H1 (cell line): Measurements from ENCODE around the gene MARK1. TPM values are rescaled to one million over a fixed set of nuclear protein-coding genes. Genes with fewer than 3 reads are reported as not detected.

ENCODE experiments used
- CTCF ChIA-PET: fragments of 300-600 bp; sonication (Branson Sonifier 250); formaldehyde crosslinking; loops from one replicate; lab custom pipeline; 2021; ENCODE audit not compliant: partially characterized antibody; lab: Charles Lee
- POLR2A ChIA-PET: fragments of 300-600 bp; sonication (Branson Sonifier 250); formaldehyde crosslinking; loops from one replicate; lab custom pipeline; 2021; ENCODE audit warnings: inconsistent platforms; ENCODE audit not compliant: partially characterized antibody; lab: Charles Lee
- DNase-seq, 2 experiments: peaks; one replicate each; pipeline versions ENCODE4 v3.0.0 to v3.0.0-alpha.2; 2010 to 2022; ENCODE audit warnings: low spot score in 2 of 2, low read depth in 1 of 2, mixed read lengths in 1 of 2
- FAIRE-seq: peaks from 2 replicates; lab custom pipeline; 2011; peaks lifted over from hg19 to GRCh38; lab: Jason Lieb, UNC
- H2AFZ ChIP-seq: 2 replicates; pipeline ENCODE4 v1.8.1; 2012; ENCODE audit warnings: low read length, inconsistent platforms
- H2AK5ac ChIP-seq: 2 replicates; pipeline ENCODE4 v1.6.1; 2013; ENCODE audit warnings: low read depth, low read length
- H2BK120ac ChIP-seq: replicated peaks from 2 replicates; pipeline ENCODE3; 2013; ENCODE audit warnings: low read depth, low read length, inconsistent platforms
- H2BK12ac ChIP-seq: 2 replicates; pipeline ENCODE4 v1.6.1; 2013; ENCODE audit warnings: low read depth, low read length
- H2BK15ac ChIP-seq: 2 replicates; pipeline ENCODE4 v1.6.1; 2013; ENCODE audit warnings: low read length
- H2BK20ac ChIP-seq: 2 replicates; pipeline ENCODE4 v1.6.1; 2013; ENCODE audit warnings: low read length
- H2BK5ac ChIP-seq: 2 replicates; pipeline ENCODE4 v1.6.1; 2013; ENCODE audit warnings: low read depth, low read length
- H3K14ac ChIP-seq: 2 replicates; pipeline ENCODE4 v1.6.1; 2013; ENCODE audit warnings: inconsistent platforms; ENCODE audit not compliant: insufficient read length
- H3K18ac ChIP-seq: 2 replicates; pipeline ENCODE4 v1.6.1; 2013; ENCODE audit warnings: low read length; ENCODE audit errors: extremely low read depth
- H3K23ac ChIP-seq: 2 replicates; pipeline ENCODE4 v1.6.1; 2013; ENCODE audit warnings: inconsistent platforms; ENCODE audit not compliant: insufficient read length
- H3K23me2 ChIP-seq: 2 replicates; pipeline ENCODE4 v1.6.1; 2013; ENCODE audit warnings: low read depth, low read length
- H3K27ac ChIP-seq: 2 replicates; pipeline ENCODE4 v1.6.1; 2011; ENCODE audit warnings: low read depth, low read length, inconsistent platforms
- H3K27me3 ChIP-seq, 4 experiments: replicated peaks in 1 of 4; 1 replicate in 1 of 4; 2 replicates in 3 of 4; pipeline versions ENCODE4 v1.6.1 to v1.8.1; 2011 to 2013; ENCODE audit warnings: low read length in 3 of 4, mild to moderate bottlenecking in 3 of 4, inconsistent platforms in 2 of 4, mixed read lengths in 2 of 4, moderate library complexity in 1 of 4; ENCODE audit not compliant: control insufficient read depth in 3 of 4, insufficient read depth in 3 of 4; ENCODE audit errors: extremely low read depth in 1 of 4
- H3K36me3 ChIP-seq, 4 experiments: 2 replicates each; pipeline versions ENCODE4 v1.6.1 to v1.8.1; 2011 to 2013; ENCODE audit warnings: mild to moderate bottlenecking in 4 of 4, low read length in 3 of 4, moderate library complexity in 2 of 4, control low read depth in 1 of 4, inconsistent platforms in 1 of 4; ENCODE audit not compliant: insufficient read depth in 4 of 4, control insufficient read depth in 2 of 4
- H3K4ac ChIP-seq: replicated peaks from 2 replicates; pipeline ENCODE3; 2013; ENCODE audit warnings: low read length, low read depth, mixed read lengths, inconsistent platforms; ENCODE audit not compliant: insufficient read length
- H3K4me1 ChIP-seq, 4 experiments: replicated peaks in 1 of 4; 1 replicate in 1 of 4; 2 replicates in 3 of 4; pipeline versions ENCODE4 v1.6.1 to v1.8.1; 2011 to 2013; ENCODE audit warnings: low read length in 3 of 4, inconsistent platforms in 2 of 4, mixed read lengths in 1 of 4; ENCODE audit not compliant: insufficient read depth in 4 of 4, control insufficient read depth in 3 of 4
- H3K4me2 ChIP-seq, 2 experiments: 2 replicates each; pipeline versions ENCODE4 v1.6.1 to v1.8.1; 2011 to 2013; ENCODE audit warnings: low read depth in 2 of 2, low read length in 2 of 2, control low read depth in 1 of 2, inconsistent platforms in 1 of 2, mild to moderate bottlenecking in 1 of 2; ENCODE audit not compliant: insufficient read depth in 1 of 2
- H3K4me3 ChIP-seq, 4 experiments: fragments of 200-600, 300-600 bp in 1 of 4; sonication (generic), shearing (Covaris generic), sonication (Bioruptor Twin) in 1 of 4; 2 replicates each; pipeline versions ENCODE4 v1.5.1 to v1.8.1; 2011 to 2016; ENCODE audit warnings: low read length in 4 of 4, low read depth in 3 of 4, control low read depth in 2 of 4, inconsistent platforms in 2 of 4, mild to moderate bottlenecking in 2 of 4, mixed read lengths in 1 of 4, moderate library complexity in 1 of 4; ENCODE audit not compliant: insufficient read depth in 2 of 4; ENCODE audit errors: extremely low read depth in 1 of 4
- H3K56ac ChIP-seq: replicated peaks from 2 replicates; pipeline ENCODE3; 2013; ENCODE audit warnings: low read depth, mild to moderate bottlenecking, mixed read lengths, low read length, inconsistent platforms; ENCODE audit not compliant: insufficient read length
- H3K79me1 ChIP-seq: 2 replicates; pipeline ENCODE4 v1.6.1; 2013; ENCODE audit warnings: low read depth, low read length, control low read depth
- H3K79me2 ChIP-seq, 2 experiments: 2 replicates each; pipeline versions ENCODE4 v1.6.1 to v1.8.1; 2012 to 2013; ENCODE audit warnings: low read length in 2 of 2, mild to moderate bottlenecking in 2 of 2, inconsistent platforms in 1 of 2; ENCODE audit not compliant: insufficient read depth in 2 of 2, control insufficient read depth in 1 of 2
- H3K9ac ChIP-seq, 4 experiments: replicated peaks in 1 of 4; 1 replicate in 1 of 4; 2 replicates in 3 of 4; pipeline versions ENCODE4 v1.6.1 to v1.8.1; 2011 to 2013; ENCODE audit warnings: low read depth in 3 of 4, low read length in 3 of 4, control low read depth in 2 of 4, mild to moderate bottlenecking in 2 of 4, moderate library complexity in 2 of 4, inconsistent platforms in 1 of 4; ENCODE audit errors: extremely low read depth in 1 of 4
- H3K9me3 ChIP-seq, 2 experiments: 2 replicates each; pipeline versions ENCODE4 v1.6.1 to v1.8.1; 2012 to 2013; ENCODE audit warnings: mild to moderate bottlenecking in 2 of 2, moderate library complexity in 2 of 2, control low read depth in 1 of 2, inconsistent platforms in 1 of 2, low read depth in 1 of 2, low read length in 1 of 2, mixed read lengths in 1 of 2; ENCODE audit not compliant: insufficient read depth in 2 of 2
- H4K20me1 ChIP-seq, 2 experiments: replicated peaks in 1 of 2; 2 replicates each; pipeline versions ENCODE3 to v1.8.1; 2011 to 2013; ENCODE audit warnings: inconsistent platforms in 2 of 2, low read length in 2 of 2, mild to moderate bottlenecking in 1 of 2; ENCODE audit not compliant: insufficient read depth in 2 of 2, control insufficient read depth in 1 of 2
- H4K5ac ChIP-seq: 2 replicates; pipeline ENCODE4 v1.6.1; 2013; ENCODE audit warnings: low read length, low read depth, mixed read lengths, inconsistent platforms; ENCODE audit not compliant: insufficient read length
- H4K8ac ChIP-seq: 2 replicates; pipeline ENCODE4 v1.8.0; 2013; ENCODE audit warnings: mild to moderate bottlenecking, moderate library complexity, low read length, inconsistent platforms; ENCODE audit not compliant: insufficient read depth; ENCODE audit errors: extremely low read depth
- H4K91ac ChIP-seq: replicated peaks from 2 replicates; pipeline ENCODE3; 2013; ENCODE audit warnings: low read length, mixed read lengths, inconsistent platforms; ENCODE audit not compliant: insufficient read length
- ASH2L ChIP-seq: fragments of 200-600, 300-600 bp; sonication (generic); IDR thresholded peaks from one replicate; pipeline ENCODE4 v1.7.1; 2017; ENCODE audit warnings: low read length
- BCL11A ChIP-seq, 2 experiments: IDR thresholded peaks; one replicate each; pipeline ENCODE4 v1.6.1; 2011; ENCODE audit warnings: low read depth in 2 of 2, low read length in 2 of 2, mild to moderate bottlenecking in 2 of 2
- CHD2 ChIP-seq: IDR thresholded peaks from 2 replicates; pipeline ENCODE4 v1.6.1; 2012; ENCODE audit warnings: low read length, improper control_type of control experiment
- CTBP2 ChIP-seq: IDR thresholded peaks from 2 replicates; pipeline ENCODE4 v1.7.0; 2011; ENCODE audit warnings: borderline replicate concordance, mild to moderate bottlenecking, moderate library complexity, mixed read lengths, low read length; ENCODE audit not compliant: insufficient read depth, insufficient read length
- EGR1 ChIP-seq: IDR thresholded peaks from 2 replicates; pipeline ENCODE4 v1.6.1; 2011; ENCODE audit warnings: low read depth, low read length, borderline replicate concordance
- HDAC6 ChIP-seq: IDR thresholded peaks from one replicate; pipeline ENCODE4 v1.7.1; 2012; ENCODE audit warnings: low read depth, mild to moderate bottlenecking, inconsistent platforms, low read length, moderate library complexity
- JUND ChIP-seq: IDR thresholded peaks from 2 replicates; pipeline ENCODE4 v1.6.1; 2011; ENCODE audit warnings: mild to moderate bottlenecking, improper control_type of control experiment, low read length
- KDM5A ChIP-seq: fragments of 200-600 bp; IDR thresholded peaks from 2 replicates; pipeline ENCODE4 v1.7.1; 2012; ENCODE audit warnings: mild to moderate bottlenecking, low read length, inconsistent platforms, mixed read lengths
- PHF8 ChIP-seq: fragments of 200-600 bp; sonication (generic); conservative IDR thresholded peaks from 2 replicates; pipeline ENCODE4 v1.7.1; 2012; ENCODE audit warnings: low read depth, mild to moderate bottlenecking, inconsistent platforms, low read length, moderate library complexity
- RAD21 ChIP-seq, 2 experiments: IDR thresholded peaks in 1 of 2; conservative IDR thresholded peaks in 1 of 2; 2 replicates each; pipeline ENCODE4 v1.6.1; 2011; ENCODE audit warnings: low read depth in 2 of 2, low read length in 2 of 2, improper control_type of control experiment in 1 of 2, inconsistent platforms in 1 of 2, mild to moderate bottlenecking in 1 of 2, moderate library complexity in 1 of 2
- RFX5 ChIP-seq: IDR thresholded peaks from 2 replicates; pipeline ENCODE4 v1.6.1; 2011; ENCODE audit warnings: low read depth, low read length, improper control_type of control experiment, borderline replicate concordance
- SIN3A ChIP-seq, 2 experiments: IDR thresholded peaks in 1 of 2; conservative IDR thresholded peaks in 1 of 2; 2 replicates each; pipeline ENCODE4 v1.6.1; 2011 to 2012; ENCODE audit warnings: low read length in 2 of 2, improper control_type of control experiment in 1 of 2, low read depth in 1 of 2, mild to moderate bottlenecking in 1 of 2
- SIRT6 ChIP-seq: IDR thresholded peaks from one replicate; pipeline ENCODE4 v1.7.1; 2012; ENCODE audit warnings: low read length, inconsistent platforms
- SP4 ChIP-seq: IDR thresholded peaks from 2 replicates; pipeline ENCODE4 v1.6.1; 2012; ENCODE audit warnings: low read length, inconsistent platforms
- TEAD4 ChIP-seq: IDR thresholded peaks from 2 replicates; pipeline ENCODE4 v1.6.1; 2012; ENCODE audit warnings: low read depth, low read length, inconsistent platforms, mixed read lengths
- ZNF274 ChIP-seq: IDR thresholded peaks from 2 replicates; pipeline ENCODE4 v1.7.0; 2012; ENCODE audit warnings: low read length, borderline replicate concordance; ENCODE audit errors: extremely low read depth
- polyA plus RNA-seq, 7 experiments: library from polyadenylated mRNA; depleted of rRNA in 3 of 7; stranded (reverse) in 5 of 7; unstranded in 2 of 7; fragments of >200 nt in 5 of 7; fragments of 200-250 nt in 2 of 7; gene quantifications; 1 replicate in 5 of 7; 2 replicates in 1 of 7; 4 replicates in 1 of 7; pipeline versions ENCODE4 v1.2.1 to v1.2.3, GENCODE V29; 2011 to 2013; ENCODE audit warnings: missing spikeins in 2 of 7, mixed read lengths in 2 of 7
- total RNA-seq: library from RNA; stranded (reverse); fragmentation: NEBNext Ultra II Directional; extraction: Animal tissue kit (Norgen Biotek cat#: 25700); gene quantifications from 2 replicates; pipeline ENCODE4 v1.2.1, GENCODE V29; 2021

Gene MARK1
- total and polyA plus RNA-seq, 2 of the 8 experiments (the other 6 are each of a cell fraction or from before 2014, with no cell fraction given), result 5.5 to 20.5 TPM

GRCh38 chr1:220556641-220557040 lies 28.7 kb downstream of the MARK1 start:
- no peak overlapping the region for H2BK12ac ChIP-seq
- H2AK5ac ChIP-seq, result no peak overlapping the region
- no peak overlapping the region for H4K8ac ChIP-seq
- H3K4me3 ChIP-seq, result no peak overlapping the region
- H3K4me2 ChIP-seq, result no peak overlapping the region
- peaks cover 8% of the 10 kb centered on the region for H3K79me1 ChIP-seq
- H2BK5ac ChIP-seq, result no peak overlapping the region
- H3K4me1 ChIP-seq, result no peaks in the 10 kb centered on the region
- H2AFZ ChIP-seq, result no peak overlapping the region
- POLR2A ChIA-PET, result no interaction called here
- H4K20me1 ChIP-seq, result peaks cover 3 to 4% of the 10 kb centered on the region in 2 experiments
- peaks cover 8 to 86% of the 10 kb centered on the region in 2 experiments for H3K79me2 ChIP-seq
- FAIRE-seq (no peak), DNase-seq (no peak)
- peaks cover 2% of the 10 kb centered on the region; the same call in 1 of the 2 replicates for H3K23me2 ChIP-seq
- no peak overlapping the region for H3K27ac ChIP-seq
- H3K23ac ChIP-seq, result no peak overlapping the region
- no peak overlapping the region for H4K91ac ChIP-seq
- CTCF ChIA-PET, result interaction anchor here (1.2 to 1.8 kb wide), 2 partner anchors 11 to 247 kb away, joined by 3 to 4 read pairs; no protein-coding TSS in a partner anchor
- no peak overlapping the region for H3K4ac ChIP-seq
- no peak overlapping the region for H3K14ac ChIP-seq
- no peaks in the 10 kb centered on the region for H3K27me3 ChIP-seq
- no peak overlapping the region for H4K5ac ChIP-seq
- no peak overlapping the region for H2BK15ac ChIP-seq
- no peaks in the 10 kb centered on the region; a peak in 1 of 4 replicates for H3K9me3 ChIP-seq
- H2BK120ac ChIP-seq, result no peak overlapping the region
- no peak overlapping the region for H3K18ac ChIP-seq
- H2BK20ac ChIP-seq, result no peak overlapping the region
- H3K56ac ChIP-seq, result no peak overlapping the region
- H3K36me3 ChIP-seq, result peaks cover 0 to 2% (median 0%) of the 10 kb centered on the region in 4 experiments; a peak in 2 of 8 replicates
- no peak overlapping the region for H3K9ac ChIP-seq
- TF ChIP-seq ZNF274 (no peak), CHD2 (no peak), SIRT6 (no peak), KDM5A (no peak), HDAC6 (no peak), EGR1 (no peak), TEAD4 (no peak), JUND (no peak), ASH2L (no peak), RFX5 (no peak), RAD21 (IDR thresholded peaks at IDR 0.05 in 1 of 2, conservative IDR thresholded peaks at IDR 0.05 in 1 of 2; ENCODE audit: low read depth in 2 of 2, low read length in 2 of 2) (no peak), PHF8 (no peak), CTBP2 (no peak), SIN3A (conservative IDR thresholded peaks at IDR 0.05 in 1 of 2, IDR thresholded peaks at IDR 0.05 in 1 of 2; ENCODE audit: low read depth in 1 of 2, low read length in 2 of 2) (no peak), BCL11A (IDR thresholded peaks at IDR 0.05; ENCODE audit: low read depth in 2 of 2, low read length in 2 of 2) (no peak), SP4 (no peak)
